CD4-positive, alpha-beta T cell (primary cell): ENCODE measurements around the gene MXI1. TPM values are rescaled to one million over a fixed set of nuclear protein-coding genes. Genes with fewer than 3 reads are reported as not detected.
A peak's percentile ranks its signal among the peaks of the same experiment; 100 is the strongest.

ENCODE experiments used
- ATAC-seq: fragments of 200-7000 bp; cut with Tn5 transposase; one replicate; pipeline ENCODE4 v1.10.0; 2022; ENCODE audit warnings: mild to moderate bottlenecking; ENCODE audit not compliant: poor library complexity
- CTCF ChIA-PET: fragments of 350-600 bp; sonication (Branson Sonifier 250); formaldehyde crosslinking; loops from one replicate; lab custom pipeline; 2021; ENCODE audit warnings: antibody characterized with exemption, inconsistent platforms; lab: Charles Lee
- POLR2A ChIA-PET: fragments of 350-600 bp; sonication (Branson Sonifier 250); formaldehyde crosslinking; loops from one replicate; lab custom pipeline; 2021; ENCODE audit warnings: antibody characterized with exemption, inconsistent platforms; lab: Charles Lee
- DNase-seq, 14 experiments: peaks; one replicate each; pipeline ENCODE4 v3.0.0-alpha.2; 2013 to 2020; ENCODE audit warnings: mixed read lengths in 2 of 14
- H3K27ac ChIP-seq, 2 donors: one replicate each; pipeline versions ENCODE4 v1.5.1 to v1.7.0; 2013; ENCODE audit warnings: low read length in 2 of 2, low read depth in 1 of 2, mild to moderate bottlenecking in 1 of 2
- H3K27me3 ChIP-seq, 2 experiments: 1 replicate in 1 of 2; 2 replicates in 1 of 2; pipeline versions ENCODE4 v1.6.1 to v1.7.0; 2013; ENCODE audit warnings: low read length in 2 of 2, control low read depth in 1 of 2, mild to moderate bottlenecking in 1 of 2, moderate library complexity in 1 of 2; ENCODE audit not compliant: insufficient read depth in 2 of 2, control insufficient read depth in 1 of 2
- H3K36me3 ChIP-seq: one replicate; pipeline ENCODE4 v1.6.1; 2013; ENCODE audit warnings: low read length, control low read depth; ENCODE audit not compliant: insufficient read depth
- H3K4me1 ChIP-seq: one replicate; pipeline ENCODE4 v1.6.1; 2013; ENCODE audit warnings: low read length, control low read depth; ENCODE audit not compliant: insufficient read depth
- H3K4me3 ChIP-seq: one replicate; pipeline ENCODE4 v1.5.1; 2013; ENCODE audit warnings: mild to moderate bottlenecking, low read length, moderate library complexity
- H3K9me3 ChIP-seq, 2 experiments: 1 replicate in 1 of 2; 2 replicates in 1 of 2; pipeline versions ENCODE4 v1.6.1 to v1.7.0; 2013; ENCODE audit warnings: low read length in 2 of 2, mild to moderate bottlenecking in 2 of 2, control low read depth in 1 of 2, moderate library complexity in 1 of 2; ENCODE audit not compliant: control insufficient read depth in 1 of 2, insufficient read depth in 1 of 2
- H3K27ac Mint-ChIP-seq: one replicate; pipeline ENCODE4 v1.8.0; 2020; ENCODE audit warnings: mixed read lengths
- H3K27me3 Mint-ChIP-seq: one replicate; pipeline ENCODE4 v1.8.0; 2021; ENCODE audit warnings: mixed read lengths
- H3K36me3 Mint-ChIP-seq: one replicate; pipeline ENCODE4 v1.8.0; 2021; ENCODE audit warnings: low read depth, mixed read lengths
- H3K4me1 Mint-ChIP-seq: one replicate; pipeline ENCODE4 v1.8.0; 2021; ENCODE audit warnings: low read depth, mixed read lengths
- H3K4me3 Mint-ChIP-seq: one replicate; pipeline ENCODE4 v1.8.0; 2020; ENCODE audit warnings: mild to moderate bottlenecking, mixed read lengths
- H3K9me3 Mint-ChIP-seq: one replicate; pipeline ENCODE4 v1.8.0; 2020; ENCODE audit warnings: mixed read lengths
- CTCF ChIP-seq: fragments of 200-600 bp; IDR thresholded peaks from one replicate; pipeline ENCODE4 v1.8.0; 2022; ENCODE audit warnings: antibody characterized with exemption, mild to moderate bottlenecking
- intact Hi-C, 2 experiments: fragments of 100-400 bp; cut with DNase I in 1 of 2; cut with micrococcal nuclease in 1 of 2; formaldehyde crosslinking; loops; one replicate each; pipeline versions ENCODE4 v1.15.1 to v1.9.0; 2023 to 2025; cut with DNase I, micrococcal nuclease
- total RNA-seq, 174 experiments: library from RNA in 2 of 174; stranded (reverse) in 2 of 174; gene quantifications; one replicate each; pipeline ENCODE4 v1.2.3 and lab custom pipeline; 2021 to 2026

The MXI1 gene
- total RNA-seq, 2 experiments from 2014 or later, result 74.3 to 84.3 TPM

- no peak for TF ChIP-seq CTCF
- no peaks in the 10 kb centered on the region for H3K27me3 ChIP-seq
- H3K4me1 ChIP-seq, result peaks cover 65% of the 10 kb centered on the region
- no peaks in the 10 kb centered on the region for H3K9me3 ChIP-seq
- ATAC-seq, result no peak
- ChIA-PET CTCF (interaction anchor here (0.6 to 2.9 kb wide), 4 partner anchors 10 to 49 kb away, joined by 3 to 12 read pairs (median 4); no protein-coding TSS in a partner anchor), POLR2A (interaction anchor here (0.9 kb wide), 1 partner anchor 8 kb away, joined by 3 read pairs; no protein-coding TSS in a partner anchor)
- H3K36me3 ChIP-seq, result no peaks in the 10 kb centered on the region
- Mint-ChIP-seq H3K4me3 (no peak overlapping the region), H3K36me3 (peaks cover 9% of the 10 kb centered on the region), H3K9me3 (no peaks in the 10 kb centered on the region), H3K4me1 (peaks cover 64% of the 10 kb centered on the region), H3K27ac (peak overlapping the region; percentile 45), H3K27me3 (peaks cover 3% of the 10 kb centered on the region)
- H3K4me3 ChIP-seq, result no peak overlapping the region
- intact Hi-C loops, result loop anchor here in 1 of 2 experiments (10.0 kb wide), 1 partner anchor 699 kb away; the partner anchor contains the start of genes BBIP1 and SHOC2
- H3K27ac ChIP-seq, result no peak overlapping the region
- DNase-seq, result no peak
Measured at GRCh38 chr10:110215286-110216170, 8.1 kb downstream of the MXI1 start.

GRCh38 chr10:110216240-110216639 is 8.8 kb downstream of the MXI1 start:
- no peaks in the 10 kb centered on the region for H3K9me3 Mint-ChIP-seq
- POLR2A ChIA-PET, result interaction anchor here (0.9 kb wide), 1 partner anchor 8 kb away, joined by 3 read pairs; no protein-coding TSS in a partner anchor
- intact Hi-C loops, result loop anchor here in 1 of 2 experiments (10.0 kb wide), 1 partner anchor 699 kb away; the partner anchor contains the start of genes BBIP1 and SHOC2
- no peaks in the 10 kb centered on the region for H3K36me3 ChIP-seq
- no peak overlapping the region for H3K4me3 ChIP-seq
- CTCF ChIA-PET, result interaction anchor here (0.6 to 2.9 kb wide), 4 partner anchors 9 to 50 kb away, joined by 3 to 12 read pairs (median 4); no protein-coding TSS in a partner anchor
- no peak overlapping the region for H3K27ac ChIP-seq
- peaks cover 60% of the 10 kb centered on the region for H3K4me1 ChIP-seq
- peaks cover 2% of the 10 kb centered on the region for H3K36me3 Mint-ChIP-seq
- ATAC-seq (no peak), DNase-seq (no peak)
- H3K4me1 Mint-ChIP-seq, result peaks cover 68% of the 10 kb centered on the region
- TF ChIP-seq CTCF, result no peak
- no peaks in the 10 kb centered on the region for H3K9me3 ChIP-seq
- peak overlapping the region; percentile 7 for H3K4me3 Mint-ChIP-seq
- no peaks in the 10 kb centered on the region for H3K27me3 Mint-ChIP-seq
- no peaks in the 10 kb centered on the region for H3K27me3 ChIP-seq
- H3K27ac Mint-ChIP-seq, result peak overlapping the region; percentile 45

- H3K36me3 ChIP-seq, result no peaks in the 10 kb centered on the region
- intact Hi-C loops, result loop anchor here in 1 of 2 experiments (10.0 kb wide), 1 partner anchor 698 kb away; the partner anchor contains the start of genes BBIP1 and SHOC2
- H3K27ac ChIP-seq, result no peak overlapping the region
- H3K9me3 ChIP-seq, result no peaks in the 10 kb centered on the region
- CTCF ChIA-PET, result interaction anchor here (2.9 kb wide), 1 partner anchor 11 kb away, joined by 12 read pairs; no protein-coding TSS in a partner anchor
- H3K36me3 Mint-ChIP-seq, result no peaks in the 10 kb centered on the region
- ATAC-seq (no peak), DNase-seq (no peak)
- H3K4me3 ChIP-seq, result no peak overlapping the region
- H3K27me3 ChIP-seq, result no peaks in the 10 kb centered on the region
- POLR2A ChIA-PET, result interaction anchor here (0.9 to 1.0 kb wide), 2 partner anchors 9 kb away, joined by 3 to 4 read pairs; no protein-coding TSS in a partner anchor
- TF ChIP-seq CTCF, result no peak
- peak overlapping the region; percentile 16 for H3K4me3 Mint-ChIP-seq
- H3K27me3 Mint-ChIP-seq, result no peaks in the 10 kb centered on the region
- no peaks in the 10 kb centered on the region for H3K9me3 Mint-ChIP-seq
- H3K27ac Mint-ChIP-seq, result no peak overlapping the region
- H3K4me1 Mint-ChIP-seq, result peaks cover 68% of the 10 kb centered on the region
- peaks cover 60% of the 10 kb centered on the region for H3K4me1 ChIP-seq
Measured at GRCh38 chr10:110216942-110217661, 9.7 kb downstream of the MXI1 start.
